GM21381 (cell line): ENCODE data around the gene PACRG.

Source experiments
- ATAC-seq: cut with Tn5 transposase; IDR thresholded peaks from one replicate; pipeline ENCODE4 v1.9.1; 2021; ENCODE audit warnings: mild to moderate bottlenecking, moderate library complexity; ENCODE audit not compliant: unreplicated experiment

PACRG gene

DNA sequence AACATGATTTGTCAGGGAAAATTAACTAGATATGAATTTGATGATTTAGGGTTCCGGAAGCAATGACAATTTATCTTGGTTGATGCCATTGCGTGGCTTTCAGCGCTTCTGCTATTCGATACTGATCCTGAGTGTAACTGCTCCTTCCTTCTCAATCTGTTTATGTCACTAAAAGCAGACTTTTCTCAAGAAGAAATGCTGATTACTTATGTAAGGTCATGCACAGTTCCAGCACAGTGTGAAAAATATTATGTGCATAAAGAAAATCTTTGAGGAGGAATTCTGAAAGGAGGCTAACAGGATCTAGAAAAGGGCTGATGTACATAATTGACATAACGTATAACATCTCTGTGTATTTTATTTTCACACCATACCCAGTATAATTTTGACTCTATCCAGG, 336.6 kb downstream of the PACRG start:
- no peak for ATAC-seq

DNA sequence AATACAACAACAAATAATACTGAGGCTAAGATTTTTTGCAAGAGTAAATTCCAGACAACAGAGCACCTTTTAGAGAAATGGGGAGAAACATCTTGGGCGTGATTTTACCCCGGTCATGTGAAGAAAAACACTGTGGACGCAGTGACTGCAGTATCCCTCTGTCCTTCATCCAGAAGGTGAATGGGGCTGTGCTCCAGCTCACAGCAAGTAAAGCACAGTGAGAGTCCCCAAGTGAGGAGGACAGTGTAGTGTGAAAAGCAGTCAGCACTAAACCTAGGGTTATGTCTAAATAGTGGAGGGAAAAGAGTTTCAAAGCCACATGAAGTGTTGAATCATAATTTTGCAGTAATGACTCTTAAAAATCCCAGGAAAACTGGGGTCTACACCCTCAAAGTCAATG, 338.4 kb downstream of the PACRG start:
- no peak for ATAC-seq

DNA sequence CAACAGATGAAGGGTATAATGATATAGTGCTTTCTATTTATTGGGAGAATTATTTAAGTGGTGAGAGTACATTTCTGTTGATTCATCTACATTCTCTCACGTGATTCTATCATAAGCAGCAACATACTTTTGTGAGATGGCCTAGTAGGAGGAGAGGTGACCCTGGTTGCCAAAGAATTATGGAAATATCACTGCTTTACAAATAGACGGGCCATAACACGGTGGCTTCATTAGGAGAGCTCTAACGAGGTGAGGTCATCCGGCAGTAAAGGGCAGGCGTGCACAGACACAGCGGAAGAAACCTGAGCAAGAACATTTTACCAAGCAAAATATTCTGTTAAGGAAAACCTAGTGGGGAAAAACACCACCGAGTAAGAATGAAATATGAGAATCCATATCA, 349.4 kb downstream of the PACRG start:
- ATAC-seq, result no peak

DNA sequence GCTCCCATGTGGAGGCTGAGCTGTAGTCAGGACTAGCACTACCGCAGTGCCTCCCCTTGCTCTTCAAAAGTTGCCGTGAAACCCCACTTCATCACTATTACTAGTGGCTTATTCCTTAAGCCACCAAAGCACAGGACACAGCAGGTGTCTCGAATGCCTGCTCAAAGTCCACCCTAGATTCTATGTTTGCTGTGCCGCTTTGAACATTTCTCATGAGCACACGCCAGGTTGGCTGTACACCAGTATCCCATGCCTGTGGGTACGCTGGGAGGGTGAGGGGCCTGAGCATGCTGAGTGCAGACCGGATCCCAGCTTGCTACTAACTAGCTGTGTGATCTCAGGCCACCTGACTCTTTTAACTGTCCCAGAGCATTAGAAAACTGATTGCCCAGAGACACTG, 350.9 kb downstream of the PACRG start:
- no peak for ATAC-seq

DNA sequence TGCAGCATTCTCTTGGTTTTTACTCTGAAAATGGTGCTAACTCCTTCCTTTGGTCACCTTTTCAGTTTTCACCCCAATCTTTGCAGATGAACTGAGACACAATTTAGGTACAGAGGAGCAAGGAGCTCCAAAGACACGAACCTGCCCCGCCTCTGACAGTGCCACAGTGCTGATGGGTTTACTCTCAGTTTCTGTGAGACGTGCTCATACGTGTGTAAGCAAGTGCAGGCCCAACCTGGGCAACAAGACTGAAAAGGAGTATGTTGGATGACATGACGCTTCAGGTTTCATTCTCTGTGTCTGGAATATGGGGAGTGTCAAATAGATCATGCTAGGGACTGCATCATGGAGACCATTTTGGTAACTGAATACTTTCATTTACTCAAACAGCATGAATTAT, 352.5 kb downstream of the PACRG start:
- no peak for ATAC-seq

DNA sequence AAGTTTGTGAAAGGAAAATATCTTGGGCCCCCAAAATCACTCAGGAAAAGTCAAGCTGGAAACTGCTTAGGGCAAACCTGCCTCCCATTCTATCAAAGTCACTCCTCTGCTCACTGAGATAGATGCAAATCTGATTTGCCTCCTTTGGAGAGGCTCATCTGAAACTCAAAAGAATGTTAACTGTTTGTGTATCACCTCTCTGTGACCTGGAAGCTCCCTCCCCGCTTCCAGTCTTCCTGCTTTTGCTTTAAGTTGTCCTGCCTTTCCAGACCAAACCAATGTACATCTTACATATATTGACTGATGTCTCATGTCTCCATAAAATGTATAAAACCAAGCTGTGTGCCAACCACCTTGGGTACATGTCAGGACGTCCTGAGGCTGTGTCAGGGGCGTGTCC, 355.4 kb downstream of the PACRG start:
- ATAC-seq, result no peak

DNA sequence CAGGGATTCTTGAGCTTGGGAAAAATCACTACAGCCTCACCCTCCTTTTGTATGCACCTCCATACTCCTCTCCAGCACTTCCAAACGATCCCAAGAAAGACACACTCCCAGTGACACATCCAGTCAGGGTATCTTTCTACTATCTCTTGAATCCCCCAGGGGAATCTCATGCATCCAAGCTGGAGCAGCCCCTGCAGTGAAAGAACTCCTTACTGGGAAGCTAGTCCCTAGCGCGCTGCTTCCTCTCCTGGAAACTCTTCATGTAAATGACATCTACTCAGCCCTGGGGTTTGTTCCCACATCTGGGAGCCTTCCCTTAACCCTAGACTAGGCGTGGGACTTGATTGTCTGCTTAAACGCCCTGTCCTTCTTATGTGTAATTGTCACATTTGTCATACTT, 357.7 kb downstream of the PACRG start:
- no peak for ATAC-seq

DNA sequence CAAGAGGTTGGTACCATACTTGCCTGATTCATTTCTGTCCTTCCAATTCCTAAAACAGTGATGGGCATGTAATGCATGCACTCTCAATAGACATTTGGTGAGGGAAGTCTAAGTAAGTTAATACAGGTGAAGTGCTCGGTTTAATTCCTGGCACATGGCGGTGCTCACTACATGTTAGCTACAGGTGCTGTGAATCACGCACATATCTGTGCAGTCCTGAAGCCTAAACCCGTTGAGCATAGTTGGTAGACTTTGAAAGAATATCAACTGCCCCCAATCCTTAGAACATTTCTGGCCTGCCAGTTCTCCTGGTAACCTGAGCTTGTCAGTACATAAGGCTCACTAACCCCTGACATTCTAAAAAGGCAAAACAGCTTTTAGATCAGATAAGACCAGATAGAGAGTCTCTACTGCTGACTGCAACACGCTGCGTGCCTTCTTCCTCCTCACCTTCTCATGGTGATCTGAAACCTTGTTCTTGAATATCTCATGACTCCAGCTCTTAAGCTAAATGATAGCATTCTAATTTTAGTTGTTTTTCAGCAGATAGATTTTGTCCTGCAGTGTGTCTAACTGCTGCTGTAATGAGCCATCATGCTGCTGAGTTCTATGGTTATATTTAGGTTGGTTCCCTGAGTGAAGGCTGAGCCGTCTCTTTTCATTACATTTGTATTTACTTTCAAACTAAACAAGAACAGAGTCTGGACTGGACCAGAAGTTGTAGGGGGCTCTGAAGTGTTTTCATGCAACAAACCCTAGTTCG, 358.3 kb downstream of the PACRG start:
- ATAC-seq, result no peak

DNA sequence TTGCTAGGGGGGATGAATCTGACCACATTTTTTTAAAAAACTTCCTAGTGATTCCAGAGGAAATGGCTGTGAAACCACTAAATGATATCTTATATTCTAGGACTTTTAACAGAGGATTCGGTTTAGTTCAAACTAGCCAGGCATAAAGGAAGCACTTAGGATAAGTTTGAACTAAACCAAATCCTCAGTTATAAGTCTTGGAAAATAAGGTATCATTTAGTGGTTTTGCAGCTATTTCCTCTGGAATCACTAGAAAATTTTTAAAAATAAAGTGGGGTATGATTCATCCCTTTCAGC, 358.8 kb downstream of the PACRG start:
- no peak for ATAC-seq

DNA sequence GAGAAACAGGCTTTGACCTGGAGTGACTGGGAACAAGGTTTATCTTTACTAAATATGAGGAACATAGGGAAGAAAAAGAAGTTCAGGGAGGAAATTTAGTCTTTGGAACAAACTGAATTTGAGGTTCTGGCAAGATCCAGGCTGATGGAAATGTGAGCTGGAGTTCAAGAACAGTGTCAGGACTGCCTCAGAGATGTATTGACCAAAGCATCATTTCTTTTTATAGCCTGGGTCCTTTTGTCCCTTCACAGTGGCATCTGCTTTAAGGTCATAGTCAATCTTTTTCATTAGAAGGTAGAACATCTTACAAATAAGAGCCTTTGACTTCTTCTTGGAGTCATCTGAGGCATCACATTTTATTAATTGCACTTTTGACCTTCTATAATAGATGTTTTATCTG, 360.2 kb downstream of the PACRG start:
- no peak for ATAC-seq

DNA sequence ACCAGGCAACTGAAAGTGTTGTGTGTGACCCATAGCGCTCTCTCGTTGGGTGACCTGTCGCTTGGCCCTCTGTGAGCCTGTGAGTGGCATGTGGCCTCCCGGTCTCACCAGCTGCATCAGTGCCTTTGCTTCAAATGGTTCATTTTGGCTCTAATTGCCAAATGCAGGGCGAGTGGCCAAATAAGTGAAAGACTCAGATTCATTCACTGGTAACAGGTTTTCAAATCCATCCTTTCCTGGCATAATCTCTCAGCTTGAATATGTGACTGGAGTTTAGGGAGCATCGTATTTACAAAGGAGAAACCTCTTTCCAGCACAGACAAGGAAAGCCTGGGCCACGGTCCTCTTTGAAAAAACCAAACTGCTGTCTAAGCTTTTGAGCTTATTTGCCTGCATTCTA, 365.1 kb downstream of the PACRG start:
- ATAC-seq, result no peak

DNA sequence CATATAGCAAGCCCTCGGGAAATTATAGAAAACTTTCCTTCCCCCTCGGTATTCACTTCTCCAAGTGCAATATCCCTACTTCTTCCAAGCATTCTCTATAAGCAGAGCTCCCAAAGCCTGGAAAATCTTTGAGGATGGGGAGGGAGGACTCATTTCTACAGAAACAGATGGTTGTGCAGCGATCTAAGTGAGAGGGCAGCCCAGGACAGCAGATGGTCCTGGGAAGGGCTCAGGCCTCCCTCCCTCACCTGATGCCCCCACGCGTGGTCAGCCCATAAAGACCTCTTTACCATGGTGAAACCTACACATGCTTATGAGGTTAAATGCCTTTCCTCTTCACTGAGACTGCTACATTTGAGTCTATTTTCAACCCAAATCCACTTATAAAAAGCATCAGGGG, 367.1 kb downstream of the PACRG start:
- no peak for ATAC-seq

DNA sequence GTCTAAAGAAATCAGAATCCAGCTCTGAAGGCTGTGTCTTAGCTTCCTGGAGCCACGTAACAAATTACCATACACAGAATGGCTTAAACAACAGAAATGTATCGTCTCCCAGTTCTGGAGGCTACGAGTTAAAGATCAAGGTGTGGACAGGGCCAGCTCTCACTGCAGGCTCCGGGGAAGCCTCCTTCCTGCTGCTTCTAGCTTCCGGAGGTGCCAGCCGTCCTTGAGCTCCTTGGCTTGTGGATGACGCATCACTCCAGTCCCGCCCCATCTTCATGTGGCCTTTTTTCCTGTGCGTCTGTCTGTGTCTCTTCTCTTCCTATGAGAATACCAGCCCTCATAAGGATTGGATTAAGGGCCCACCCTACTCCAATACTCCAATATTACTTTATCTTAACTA, 367.6 kb downstream of the PACRG start:
- no peak for ATAC-seq

DNA sequence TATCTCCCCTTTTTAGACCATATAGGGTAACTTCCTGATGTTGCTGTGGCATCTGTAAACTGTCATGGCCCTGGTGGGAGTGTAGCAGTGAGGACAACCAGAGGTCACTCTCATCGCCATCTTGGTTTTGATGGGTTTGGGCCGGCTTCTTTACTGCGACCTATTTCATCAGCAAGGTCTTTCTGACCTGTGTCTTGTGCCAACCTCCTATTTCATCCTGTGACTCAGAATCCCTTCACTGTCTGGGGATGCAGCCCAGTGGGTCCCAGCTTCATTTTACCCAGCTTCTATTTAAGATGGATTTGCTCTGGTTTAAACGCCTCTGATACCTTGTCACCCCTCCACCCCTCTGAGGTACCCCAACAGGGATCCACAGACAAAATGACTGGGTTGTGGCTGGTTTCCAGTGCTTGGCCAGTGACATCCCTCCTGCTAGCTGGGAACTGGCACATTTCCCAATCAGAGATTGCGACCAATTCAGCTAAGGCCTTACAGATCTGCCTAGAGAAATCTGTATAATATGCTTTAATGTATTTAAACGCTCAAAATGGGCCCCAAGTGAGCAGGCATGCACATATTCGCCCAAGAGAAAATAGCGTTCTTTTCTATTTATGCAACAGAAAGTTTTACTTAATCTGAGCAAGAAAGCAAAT, 371.2 kb downstream of the PACRG start:
- no peak for ATAC-seq

DNA sequence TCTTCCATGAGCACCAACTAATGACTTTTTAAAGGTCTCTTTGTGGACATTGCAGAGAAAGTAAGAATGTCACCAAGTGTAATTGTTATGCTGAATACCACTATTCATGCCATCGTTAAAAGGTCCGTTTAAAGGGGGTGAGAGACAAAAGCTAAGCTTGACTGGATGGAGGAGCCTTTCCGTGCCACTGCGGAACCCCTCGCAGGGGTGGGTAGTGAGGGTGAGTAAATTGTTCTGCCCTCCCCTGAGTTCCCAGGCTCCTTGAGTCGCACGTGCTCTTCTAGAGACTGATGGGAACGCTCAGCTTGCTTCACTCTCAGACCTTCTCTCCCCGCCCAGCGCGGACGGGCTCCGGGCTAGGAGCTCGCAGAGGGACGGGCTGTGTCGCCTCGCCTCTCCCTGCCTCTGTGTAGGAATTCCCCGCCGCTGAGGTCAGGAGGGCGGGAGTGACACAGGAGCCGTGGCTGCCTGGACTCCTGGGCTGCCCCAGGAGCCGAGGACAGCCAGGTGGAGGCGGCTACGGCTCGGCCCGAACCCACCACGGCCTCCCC, 371.9 kb downstream of the PACRG start:
- no peak for ATAC-seq

DNA sequence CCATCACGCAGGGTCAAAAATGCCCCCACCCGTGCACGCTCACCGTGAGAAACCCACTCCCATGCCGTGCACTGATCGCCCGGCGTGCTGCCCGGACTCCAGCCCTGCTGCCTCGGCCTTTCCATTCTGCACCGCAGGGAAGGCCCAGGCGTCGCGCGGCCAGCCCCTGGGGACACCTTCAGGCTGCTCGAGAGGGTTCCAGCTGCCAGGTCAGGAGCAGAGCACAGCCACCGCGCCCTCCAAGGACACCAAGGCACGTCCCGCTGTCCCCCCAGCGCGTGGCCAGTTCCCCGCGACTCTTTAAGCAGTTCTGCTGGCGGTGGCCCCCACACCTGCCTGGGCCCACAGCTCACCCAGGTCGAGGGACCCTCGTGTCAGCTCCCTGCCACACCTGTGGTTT, 372.5 kb downstream of the PACRG start:
- ATAC-seq, result no peak

DNA sequence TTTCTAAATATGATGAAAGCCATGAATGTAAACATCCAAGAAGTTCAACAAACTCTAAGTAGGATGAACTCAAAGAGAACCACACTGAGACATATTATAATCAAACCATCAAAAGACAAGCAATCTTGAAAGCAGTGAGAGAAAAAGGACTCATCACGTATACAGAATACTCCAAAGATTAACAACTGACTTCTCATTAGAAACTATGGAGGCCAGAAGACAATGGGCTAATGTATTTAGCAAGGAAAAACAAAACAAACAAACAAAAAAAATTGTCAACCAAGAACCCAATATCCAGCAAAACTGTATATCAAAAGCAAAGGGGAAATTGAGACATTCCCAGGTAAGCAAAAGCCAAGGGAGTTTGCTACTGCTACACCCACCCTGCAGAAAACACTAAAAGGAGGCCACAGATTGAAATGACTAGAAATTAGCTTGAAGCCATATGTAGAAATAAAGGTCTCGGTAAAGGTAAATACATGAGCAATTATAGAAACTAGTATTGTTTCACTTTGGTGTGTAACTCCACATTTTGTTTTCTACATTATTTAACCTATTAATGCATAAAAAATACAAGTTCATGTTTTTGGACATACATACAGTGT, 385.7 kb downstream of the PACRG start:
- no peak for ATAC-seq

DNA sequence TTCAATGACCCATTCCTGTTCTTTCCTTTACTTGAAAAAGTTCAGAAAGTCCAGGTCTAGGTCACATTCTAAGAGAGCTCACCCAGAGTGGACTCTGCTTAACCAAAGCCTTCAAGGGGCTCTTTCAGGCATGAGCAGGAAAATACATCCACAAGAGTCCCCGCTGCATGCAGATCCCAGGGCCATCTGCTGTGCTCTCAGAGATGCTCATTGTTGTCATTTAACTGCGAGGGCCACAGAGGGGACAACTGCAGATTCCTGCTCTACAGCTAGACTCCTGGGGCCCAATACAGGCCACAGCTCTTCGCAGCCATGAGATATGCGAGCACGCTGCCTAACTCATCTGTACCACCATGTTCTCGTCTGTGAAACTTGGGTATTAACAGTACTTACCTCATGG, 391.2 kb downstream of the PACRG start:
- ATAC-seq, result no peak

DNA sequence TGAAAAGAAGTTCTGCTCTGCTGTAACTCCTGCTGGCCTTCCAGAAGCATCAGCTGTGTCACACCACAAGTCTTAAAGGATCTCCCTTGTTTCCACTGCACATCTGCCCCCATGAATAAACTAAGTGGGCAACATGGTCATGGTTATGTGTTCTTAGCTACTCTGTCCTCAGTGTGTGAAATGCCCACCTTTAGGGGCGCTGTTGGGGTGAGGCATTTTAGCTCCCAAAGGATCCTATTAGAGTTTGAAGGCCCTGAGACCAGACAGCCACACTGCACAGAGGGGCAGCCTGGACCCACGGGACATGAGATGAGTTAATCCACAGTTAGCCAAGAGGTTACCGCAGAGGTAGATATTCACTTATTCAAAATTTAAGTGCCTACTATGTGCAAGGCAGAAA, 392.4 kb downstream of the PACRG start:
- ATAC-seq, result no peak

DNA sequence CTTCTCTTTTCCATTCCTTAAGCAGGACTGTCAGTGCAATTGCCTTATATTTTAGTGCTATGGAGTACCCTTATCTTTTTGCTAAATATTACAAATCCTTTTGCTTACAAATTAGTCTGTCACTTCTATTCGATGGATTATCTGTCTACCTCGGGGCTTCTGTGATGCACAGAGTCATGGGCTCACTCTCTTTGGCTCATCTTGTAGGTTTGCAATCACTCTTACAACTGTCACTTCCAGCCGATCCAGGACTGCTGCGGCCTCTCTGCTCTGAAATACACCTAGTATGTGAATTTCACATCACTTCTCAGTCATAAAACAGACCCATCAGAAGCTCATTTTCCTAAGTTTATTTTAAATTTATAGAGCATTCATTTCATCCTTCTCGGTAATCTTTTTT, 393.5 kb downstream of the PACRG start:
- no peak for ATAC-seq

DNA sequence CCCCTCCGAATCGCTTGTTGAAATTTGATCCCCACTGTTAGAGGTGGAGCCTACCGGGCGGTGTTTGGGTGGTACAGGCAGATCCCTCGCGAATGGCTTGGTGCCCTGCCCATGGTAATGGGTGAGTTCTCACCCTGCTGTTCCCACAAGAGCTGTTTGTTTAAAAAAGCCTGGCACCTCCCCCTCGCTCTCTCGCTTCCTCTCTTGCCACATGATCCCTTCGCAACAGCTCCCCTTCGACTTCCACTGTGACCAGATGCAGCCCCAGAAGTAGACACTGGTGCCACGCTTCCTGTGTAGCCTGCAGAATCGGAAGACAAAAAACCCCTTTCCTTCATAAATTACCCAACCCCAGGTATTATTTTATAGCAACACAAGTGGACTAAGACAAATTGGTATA, 394.6 kb downstream of the PACRG start:
- ATAC-seq, result no peak

DNA sequence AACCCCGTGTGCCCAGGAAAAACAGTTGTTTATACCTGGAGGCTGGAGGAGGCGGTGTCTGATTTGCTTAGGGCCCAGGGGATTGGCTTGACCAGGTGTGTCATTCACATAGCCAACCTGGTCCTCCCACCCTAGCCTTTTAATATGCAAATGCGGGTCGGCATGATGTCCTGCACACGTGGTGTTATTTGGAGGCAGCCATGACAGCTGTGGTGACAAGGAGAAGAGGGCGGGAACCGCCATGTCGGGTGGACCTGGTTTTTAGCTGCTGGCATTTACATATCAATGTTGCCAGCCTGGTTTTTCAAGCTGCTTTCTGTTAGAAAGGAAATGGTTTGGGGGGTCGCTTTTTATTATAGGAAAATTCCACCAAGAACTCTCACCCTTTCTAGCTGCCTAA, 395.3 kb downstream of the PACRG start:
- no peak for ATAC-seq
